VCaP (cell line): ENCODE results near the gene COL18A1.

Experiments used
- H3K27ac ChIP-seq: fragments of 450-650 bp; 2 replicates; pipeline ENCODE4 v1.5.1; 2017
- TF ChIP-seq, protein P1 (sequence below): fragments of 450-650 bp; conservative IDR thresholded peaks from 2 replicates; pipeline ENCODE4 v1.5.1; 2017; ENCODE audit warnings: mild to moderate bottlenecking, moderate library complexity

The COL18A1 gene

GRCh38 chr21:45406801-45407628 is 2.0 kb downstream of the COL18A1 start:
- peak overlapping the region; percentile 71 for H3K27ac ChIP-seq

DNA sequence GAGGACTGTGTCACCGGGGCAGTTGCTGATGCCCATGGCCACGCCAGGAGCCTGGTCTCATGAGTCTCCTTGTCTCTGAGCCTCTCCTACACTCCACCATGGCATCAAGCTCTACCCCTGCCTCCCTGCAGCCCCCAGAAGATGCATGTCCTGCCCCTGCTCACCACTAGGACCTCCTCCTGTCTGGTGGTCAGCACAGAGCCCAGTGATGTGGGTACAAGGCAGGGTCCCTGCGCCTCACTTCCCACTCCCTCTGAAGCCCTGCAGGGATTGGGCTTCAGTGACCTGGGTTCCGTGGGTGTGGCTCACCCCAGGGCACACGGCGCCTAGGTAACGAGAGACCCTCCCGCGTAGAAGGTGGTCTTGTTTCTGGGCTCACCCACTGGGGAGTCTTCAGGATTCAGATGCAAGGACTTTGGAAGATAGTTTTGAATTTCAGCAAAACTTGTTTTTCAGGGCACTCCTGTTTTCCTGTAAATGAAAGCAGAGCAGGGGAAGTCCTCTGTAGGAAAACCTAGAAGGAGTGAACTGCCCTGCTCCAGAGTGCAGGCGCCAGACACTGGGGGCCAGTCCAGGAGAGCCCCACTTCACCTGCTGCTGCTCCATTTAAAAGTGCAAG is 2.8 kb downstream of the COL18A1 start:
- H3K27ac ChIP-seq = peak overlapping the region; percentile 71
- TF ChIP-seq, protein P1, sequence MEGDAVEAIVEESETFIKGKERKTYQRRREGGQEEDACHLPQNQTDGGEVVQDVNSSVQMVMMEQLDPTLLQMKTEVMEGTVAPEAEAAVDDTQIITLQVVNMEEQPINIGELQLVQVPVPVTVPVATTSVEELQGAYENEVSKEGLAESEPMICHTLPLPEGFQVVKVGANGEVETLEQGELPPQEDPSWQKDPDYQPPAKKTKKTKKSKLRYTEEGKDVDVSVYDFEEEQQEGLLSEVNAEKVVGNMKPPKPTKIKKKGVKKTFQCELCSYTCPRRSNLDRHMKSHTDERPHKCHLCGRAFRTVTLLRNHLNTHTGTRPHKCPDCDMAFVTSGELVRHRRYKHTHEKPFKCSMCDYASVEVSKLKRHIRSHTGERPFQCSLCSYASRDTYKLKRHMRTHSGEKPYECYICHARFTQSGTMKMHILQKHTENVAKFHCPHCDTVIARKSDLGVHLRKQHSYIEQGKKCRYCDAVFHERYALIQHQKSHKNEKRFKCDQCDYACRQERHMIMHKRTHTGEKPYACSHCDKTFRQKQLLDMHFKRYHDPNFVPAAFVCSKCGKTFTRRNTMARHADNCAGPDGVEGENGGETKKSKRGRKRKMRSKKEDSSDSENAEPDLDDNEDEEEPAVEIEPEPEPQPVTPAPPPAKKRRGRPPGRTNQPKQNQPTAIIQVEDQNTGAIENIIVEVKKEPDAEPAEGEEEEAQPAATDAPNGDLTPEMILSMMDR = no peak

More at GRCh38 chr21:45406801-45407628, 2.0 kb downstream of the COL18A1 start:
- TF ChIP-seq, protein P1 = no peak

DNA sequence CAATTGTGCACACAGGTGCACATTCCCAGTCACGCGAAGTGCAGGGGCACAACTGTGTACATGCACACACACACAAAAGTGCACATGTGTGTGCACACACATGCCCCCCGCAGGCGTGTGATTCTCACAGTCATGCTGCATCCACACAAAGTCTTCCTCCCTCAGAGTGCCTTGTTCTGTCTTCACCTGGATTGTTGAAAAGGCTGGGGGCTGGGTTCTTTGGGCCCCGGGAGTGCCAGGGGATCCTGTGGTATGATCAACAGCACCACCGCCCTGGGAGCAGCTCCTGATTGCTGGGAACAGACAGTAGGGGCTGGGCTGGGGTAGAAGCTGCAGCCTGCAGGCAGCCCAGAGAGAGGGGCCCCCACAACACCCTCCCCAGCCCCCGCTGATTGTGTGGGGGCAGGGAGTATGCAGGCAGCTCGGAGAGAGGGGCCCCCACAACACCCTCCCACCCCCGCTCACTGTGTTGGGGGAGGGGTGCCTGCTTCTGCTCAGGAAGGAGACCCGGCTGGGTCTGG is 3.4 kb downstream of the COL18A1 start:
- TF ChIP-seq, protein P1 = no peak

DNA sequence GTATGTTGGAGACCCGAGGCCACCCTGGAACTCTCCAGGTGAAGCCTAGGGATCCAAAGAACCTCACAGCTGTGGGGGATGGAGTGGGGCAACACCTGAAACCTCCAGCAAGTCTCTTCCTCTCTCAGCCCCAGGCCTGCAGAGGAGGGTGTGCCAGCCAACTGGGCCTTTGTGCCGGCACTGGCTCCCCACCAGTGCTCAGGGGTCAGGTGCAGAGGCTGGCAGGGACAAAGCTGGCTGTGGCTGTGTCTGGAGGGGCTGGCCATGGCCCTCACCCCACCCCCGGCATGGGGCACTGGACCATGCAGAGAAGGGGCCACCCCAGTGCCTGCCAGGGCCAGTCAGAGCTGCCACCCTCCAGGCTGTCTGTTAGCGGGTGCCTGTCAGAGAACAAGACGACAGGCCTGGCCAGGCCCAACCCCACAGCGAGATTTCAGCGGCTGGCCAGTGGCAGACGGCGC is 3.9 kb downstream of the COL18A1 start:
- TF ChIP-seq, protein P1 = no peak
- H3K27ac ChIP-seq = peak overlapping the region; percentile 71

More for the DNA sequence above, 3.4 kb downstream of the COL18A1 start:
- peak overlapping the region; percentile 71 for H3K27ac ChIP-seq

DNA sequence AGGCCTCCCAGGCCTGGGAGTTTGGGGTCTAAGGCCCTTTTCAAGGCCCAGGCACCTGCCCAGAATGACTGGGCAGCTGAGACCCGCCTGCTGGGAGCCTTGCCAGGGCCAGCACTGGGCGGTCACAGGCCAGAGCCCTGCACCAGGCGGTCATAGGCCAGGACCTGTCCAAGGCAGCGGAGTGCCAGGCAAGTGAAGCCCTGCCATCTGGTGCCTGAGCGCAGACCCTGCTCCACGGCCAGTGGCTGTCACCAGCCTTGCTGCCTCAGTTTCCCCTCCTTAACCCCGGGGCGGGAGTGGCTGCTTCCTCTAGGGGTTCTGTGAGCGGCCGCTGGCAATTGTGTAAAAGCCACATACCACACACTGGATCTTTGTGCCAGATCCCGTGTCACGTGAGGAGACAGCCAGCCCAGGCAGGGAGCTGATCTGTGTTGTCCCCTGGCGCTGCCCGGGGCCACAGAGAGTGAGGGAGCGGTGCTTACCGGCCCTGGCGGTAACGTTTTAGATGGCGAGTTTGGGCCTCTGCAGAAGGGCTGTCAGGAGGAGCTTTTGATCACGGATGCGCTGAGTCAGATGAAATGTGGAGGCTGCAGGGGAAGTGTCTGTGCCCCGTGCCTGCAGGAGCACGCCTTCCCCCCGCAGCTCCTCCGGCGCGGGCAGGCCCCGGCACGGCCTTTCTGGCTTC is 4.6 kb downstream of the COL18A1 start:
- H3K27ac ChIP-seq = peak overlapping the region; percentile 71; the same call in 1 of the 2 replicates

DNA sequence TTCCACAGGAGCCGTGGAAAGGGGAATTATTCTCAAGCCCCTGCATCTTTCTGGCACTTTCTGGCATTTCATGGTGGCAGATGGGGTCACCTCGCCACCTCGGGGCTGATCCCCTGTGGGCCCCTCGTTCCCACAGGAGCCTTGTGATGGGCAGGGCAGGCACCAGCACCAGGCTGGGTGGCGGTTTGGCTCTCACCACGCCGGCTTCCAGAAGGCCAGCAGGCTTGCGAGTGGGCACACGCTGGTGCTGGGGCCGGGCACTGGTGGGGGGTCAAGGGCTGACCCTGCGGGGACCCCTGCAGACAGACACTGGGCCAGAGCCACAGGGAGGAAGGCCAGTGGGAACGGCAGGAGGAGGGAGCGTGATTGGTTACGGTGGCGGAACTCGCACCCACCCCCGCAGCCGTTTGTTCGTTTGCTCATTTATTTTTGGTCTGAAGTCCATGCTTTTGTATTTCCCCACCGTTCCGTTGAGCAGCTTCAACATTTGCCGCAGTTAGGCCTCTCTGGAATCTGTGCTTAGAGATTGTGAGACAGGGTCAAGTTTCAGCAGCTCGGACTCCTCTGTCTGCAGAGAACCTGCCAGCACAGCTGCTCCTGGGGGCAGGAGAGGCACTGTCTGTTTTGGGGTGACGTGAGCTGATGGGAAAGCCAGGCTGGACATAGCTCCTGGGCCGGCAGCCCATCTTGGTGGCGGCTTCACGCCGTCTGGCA is 5.3 kb downstream of the COL18A1 start:
- TF ChIP-seq, protein P1 = no peak
- H3K27ac ChIP-seq = no peak overlapping the region; the same call in 1 of the 2 replicates

More for the DNA sequence above, 4.6 kb downstream of the COL18A1 start:
- TF ChIP-seq, protein P1 = no peak
